ENCODE results near the gene TMEM53. TPM values are rescaled to one million over a fixed set of nuclear protein-coding genes. Genes with fewer than 3 reads are reported as not detected.
A peak's percentile ranks its signal among the peaks of the same experiment; 100 is the strongest.

Gene TMEM53
- total RNA-seq, 1 experiment from 2014 or later: 10.9 TPM

- Mint-ChIP-seq H3K4me3 (ENCODE audit: low read depth, unreplicated experiment) (peak overlapping the region; percentile 7), H3K4me1 (ENCODE audit: low read depth, unreplicated experiment) (peaks cover 16% of the 10 kb centered on the region), H3K36me3 (ENCODE audit: insufficient read depth, unreplicated experiment) (peaks cover 5% of the 10 kb centered on the region), H3K9me3 (ENCODE audit: low read depth, unreplicated experiment) (no peaks in the 10 kb centered on the region), H3K27me3 (ENCODE audit: unreplicated experiment) (no peaks in the 10 kb centered on the region), H3K27ac (ENCODE audit: unreplicated experiment) (peak overlapping the region; percentile 74)
- no TSS peak for BruUV-seq (replicated peaks)
- DNase-seq: peak; percentile 52
- CTCF ChIA-PET: interaction anchor here (1.1 kb wide), 1 partner anchor 8 kb away, joined by 3 read pairs; the partner anchor contains the start of genes ARMH1 and TMEM53
- no peak for TF ChIP-seq CTCF (IDR thresholded peaks at IDR 0.05; ENCODE audit: unreplicated experiment)
- intact Hi-C loops (cut with micrococcal nuclease; ENCODE audit: unreplicated experiment): no loop called here
Observed at GRCh38 chr1:44681905-44682882, 7.9 kb upstream of the TMEM53 start.

- no peak for TF ChIP-seq CTCF (IDR thresholded peaks at IDR 0.05; ENCODE audit: unreplicated experiment)
- Mint-ChIP-seq H3K4me3 (ENCODE audit: low read depth, unreplicated experiment) (no peak overlapping the region), H3K27ac (ENCODE audit: unreplicated experiment) (no peak overlapping the region), H3K9me3 (ENCODE audit: low read depth, unreplicated experiment) (no peaks in the 10 kb centered on the region), H3K36me3 (ENCODE audit: insufficient read depth, unreplicated experiment) (peaks cover 12% of the 10 kb centered on the region), H3K4me1 (ENCODE audit: low read depth, unreplicated experiment) (peaks cover 16% of the 10 kb centered on the region), H3K27me3 (ENCODE audit: unreplicated experiment) (no peaks in the 10 kb centered on the region)
- no TSS peak for BruUV-seq (replicated peaks)
- intact Hi-C loops (cut with micrococcal nuclease; ENCODE audit: unreplicated experiment): no loop called here
- DNase-seq: no peak
- CTCF ChIA-PET: no interaction called here
Observed at GRCh38 chr1:44679468-44679867, 5.2 kb upstream of the TMEM53 start.

GRCh38 chr1:44678626-44679025 lies 4.3 kb upstream of the TMEM53 start:
- intact Hi-C loops (cut with micrococcal nuclease; ENCODE audit: unreplicated experiment): no loop called here
- CTCF ChIA-PET: no interaction called here

DNA sequence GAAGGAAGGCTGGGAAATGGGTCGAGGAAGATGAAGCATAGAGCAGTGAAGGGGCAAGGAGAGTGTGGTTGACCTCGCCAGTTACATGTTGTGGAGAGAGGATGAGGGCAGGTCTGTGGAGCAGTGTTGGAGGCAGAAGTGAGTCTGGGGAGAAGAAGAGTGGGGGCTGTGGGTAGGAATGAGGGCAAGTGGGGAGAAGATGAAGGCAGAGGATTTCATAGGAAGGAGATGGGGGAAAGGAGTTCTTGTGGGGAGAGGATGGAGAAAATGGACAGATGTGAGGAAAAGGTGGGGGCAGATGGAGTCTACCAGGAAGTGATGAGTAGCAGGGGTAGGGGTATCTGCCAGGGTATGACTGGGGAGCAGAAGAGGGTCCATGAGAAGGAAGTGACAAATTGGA lies 3.8 kb upstream of the TMEM53 start:
- H3K27ac Mint-ChIP-seq (ENCODE audit: unreplicated experiment): no peak overlapping the region
- peaks cover 16% of the 10 kb centered on the region for H3K4me1 Mint-ChIP-seq (ENCODE audit: low read depth, unreplicated experiment)
- no peak overlapping the region for H3K4me3 Mint-ChIP-seq (ENCODE audit: low read depth, unreplicated experiment)
- H3K27me3 Mint-ChIP-seq (ENCODE audit: unreplicated experiment): no peaks in the 10 kb centered on the region
- no peaks in the 10 kb centered on the region for H3K9me3 Mint-ChIP-seq (ENCODE audit: low read depth, unreplicated experiment)
- intact Hi-C loops (cut with micrococcal nuclease; ENCODE audit: unreplicated experiment): no loop called here
- no peak for TF ChIP-seq CTCF (IDR thresholded peaks at IDR 0.05; ENCODE audit: unreplicated experiment)
- H3K36me3 Mint-ChIP-seq (ENCODE audit: insufficient read depth, unreplicated experiment): peaks cover 22% of the 10 kb centered on the region
- DNase-seq: no peak
- BruUV-seq (replicated peaks): no TSS peak
- CTCF ChIA-PET: no interaction called here

More at GRCh38 chr1:44678626-44679025, 4.3 kb upstream of the TMEM53 start:
- no peaks in the 10 kb centered on the region for H3K9me3 Mint-ChIP-seq (ENCODE audit: low read depth, unreplicated experiment)
- DNase-seq: no peak
- H3K36me3 Mint-ChIP-seq (ENCODE audit: insufficient read depth, unreplicated experiment): peaks cover 20% of the 10 kb centered on the region
- H3K4me3 Mint-ChIP-seq (ENCODE audit: low read depth, unreplicated experiment): no peak overlapping the region
- TF ChIP-seq CTCF (IDR thresholded peaks at IDR 0.05; ENCODE audit: unreplicated experiment): no peak
- H3K27me3 Mint-ChIP-seq (ENCODE audit: unreplicated experiment): no peaks in the 10 kb centered on the region
- no peak overlapping the region for H3K27ac Mint-ChIP-seq (ENCODE audit: unreplicated experiment)
- peaks cover 16% of the 10 kb centered on the region for H3K4me1 Mint-ChIP-seq (ENCODE audit: low read depth, unreplicated experiment)
- BruUV-seq (replicated peaks): no TSS peak

Measured in Calu3 (cell line).